ENCODE data around the gene MCF2L2. TPM values are rescaled to one million over a fixed set of nuclear protein-coding genes. Genes with fewer than 3 reads are reported as not detected.

Gene MCF2L2
- total and polyA plus RNA-seq, 2 experiments from 2014 or later, result 6.7 to 14.6 TPM

GRCh38 chr3:183233966-183234365, 194.5 kb downstream of the MCF2L2 start (continued):
- no peak for TF ChIP-seq REST (IDR thresholded peaks at IDR 0.05; ENCODE audit: unreplicated experiment)
- TF ChIP-seq ZNF331 (CRISPR knock-in tag; IDR thresholded peaks at IDR 0.05; ENCODE audit: low read depth), result no peak
- no peak for TF ChIP-seq POLR2AphosphoS5 (IDR thresholded peaks at IDR 0.05; ENCODE audit: low read depth)
- no peak for TF ChIP-seq CTCF (conservative IDR thresholded peaks at IDR 0.05; ENCODE audit: low read depth in 2 of 2)
- TF ChIP-seq ETS1 (IDR thresholded peaks at IDR 0.05), result no peak
- no peak for TF ChIP-seq ZNF114 (CRISPR knock-in tag; IDR thresholded peaks at IDR 0.05)

DNA sequence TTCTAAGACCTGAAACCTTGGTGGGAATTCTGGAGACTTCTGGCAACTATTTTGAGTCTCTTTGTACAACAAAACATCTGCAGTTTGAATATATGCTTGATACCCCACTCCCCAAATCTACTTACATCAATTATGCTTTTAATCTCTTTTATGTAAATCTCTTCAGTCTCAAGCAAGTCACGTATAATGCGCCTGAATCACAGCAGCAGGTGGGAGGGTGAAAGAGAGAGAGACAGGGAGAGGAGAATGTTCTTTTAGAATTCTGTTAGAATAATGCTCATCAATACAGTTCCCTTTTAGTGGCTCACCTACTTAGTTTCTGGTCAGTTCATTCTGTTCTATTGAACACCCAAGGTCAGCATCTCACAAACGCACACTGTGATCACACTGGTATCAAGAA, 197.6 kb downstream of the MCF2L2 start:
- H3K4me2 ChIP-seq, result no peak overlapping the region
- no peaks in the 10 kb centered on the region for H3K79me2 ChIP-seq (replicated peaks; ENCODE audit: insufficient read depth)
- no peak for ATAC-seq
- peaks cover 2% of the 10 kb centered on the region for H3K27me3 Mint-ChIP-seq (ENCODE audit: insufficient read depth, low read depth, poor library complexity)
- H3K4me1 Mint-ChIP-seq, result no peaks in the 10 kb centered on the region
- H4K20me1 ChIP-seq (replicated peaks; ENCODE audit: insufficient read depth), result no peaks in the 10 kb centered on the region
- no peak overlapping the region for H3K4me3 ChIP-seq
- H3K36me3 ChIP-seq (ENCODE audit: insufficient read depth), result no peaks in the 10 kb centered on the region
- no peak for DNase-seq (ENCODE audit: low spot score)
- no peak overlapping the region for H2AFZ ChIP-seq
- H3K4me3 Mint-ChIP-seq, result no peak overlapping the region
- no peaks in the 10 kb centered on the region for H3K36me3 Mint-ChIP-seq (ENCODE audit: low read depth)
- no peaks in the 10 kb centered on the region for H3K27me3 ChIP-seq (ENCODE audit: insufficient read depth)
- no peaks in the 10 kb centered on the region for H3K4me1 ChIP-seq (ENCODE audit: insufficient read depth)
- H3K9me2 ChIP-seq (ENCODE audit: insufficient read depth), result no peaks in the 10 kb centered on the region
- H3K9me3 Mint-ChIP-seq, result no peaks in the 10 kb centered on the region; the same call in 2 of the 3 replicates
- H3K27ac ChIP-seq (ENCODE audit: low read depth), result no peak overlapping the region
- no peak overlapping the region for H3K27ac Mint-ChIP-seq
- no peaks in the 10 kb centered on the region for H3F3A ChIP-seq (replicated peaks; ENCODE audit: low read depth)
- TF ChIP-seq ZNF114 (CRISPR knock-in tag; IDR thresholded peaks at IDR 0.05), result no peak
- no peak for TF ChIP-seq CTCF (conservative IDR thresholded peaks at IDR 0.05; ENCODE audit: low read depth in 2 of 2)
- TF ChIP-seq CREB1 (CRISPR knock-in tag; IDR thresholded peaks at IDR 0.05; ENCODE audit: low read depth), result no peak
- no peak for TF ChIP-seq ETS1 (IDR thresholded peaks at IDR 0.05)
- no peak for TF ChIP-seq ZNF462 (CRISPR knock-in tag; IDR thresholded peaks at IDR 0.05)
- TF ChIP-seq ZNF331 (CRISPR knock-in tag; IDR thresholded peaks at IDR 0.05; ENCODE audit: low read depth), result no peak

Data from GM23338 (cell line).